HepG2 (cell line): Measurements from ENCODE around the gene MRPL20. TPM values are rescaled to one million over a fixed set of nuclear protein-coding genes. Genes with fewer than 3 reads are reported as not detected.

Experiments used
- ARID2 ChIP-seq: sonication (generic); formaldehyde crosslinking; IDR thresholded peaks from 2 replicates; pipeline ENCODE4 v1.8.1; 2022; ENCODE audit warnings: mild to moderate bottlenecking, missing genetic modification reagents, borderline replicate concordance
- CREBL2 ChIP-seq: sonication (generic); formaldehyde crosslinking; IDR thresholded peaks from 2 replicates; pipeline ENCODE4 v1.8.1; 2023; ENCODE audit warnings: missing genetic modification reagents, mild to moderate bottlenecking, borderline replicate concordance
- GABPB1 ChIP-seq: IDR thresholded peaks from 2 replicates; pipeline ENCODE4 v1.6.1; 2016; ENCODE audit warnings: mild to moderate bottlenecking, missing genetic modification reagents, moderate library complexity, missing compliant biosample characterization
- HINFP ChIP-seq: sonication (generic); formaldehyde crosslinking; IDR thresholded peaks from 2 replicates; pipeline ENCODE4 v1.4.0; 2020; ENCODE audit warnings: low read depth, mild to moderate bottlenecking, missing genetic modification reagents
- IKZF5 ChIP-seq: IDR thresholded peaks from 2 replicates; pipeline ENCODE4 v1.6.1; 2018; ENCODE audit warnings: missing genetic modification reagents, mild to moderate bottlenecking, missing compliant biosample characterization
- IRF9 ChIP-seq: sonication (generic); formaldehyde crosslinking; IDR thresholded peaks from 2 replicates; pipeline ENCODE4 v1.8.0; 2022; ENCODE audit warnings: missing genetic modification reagents, mild to moderate bottlenecking, borderline replicate concordance
- PHF8 ChIP-seq: sonication (generic); formaldehyde crosslinking; IDR thresholded peaks from 2 replicates; pipeline ENCODE4 v1.5.0; 2020; ENCODE audit warnings: missing genetic modification reagents
- RBM39 ChIP-seq: fragments of 200-400 bp; formaldehyde crosslinking; IDR thresholded peaks from one replicate; pipeline ENCODE4 v1.6.1; 2018; ENCODE audit warnings: antibody characterized with exemption, mild to moderate bottlenecking, low read depth, low read length; ENCODE audit not compliant: poor library complexity, severe bottlenecking
- SKI ChIP-seq: fragments of 450-650 bp; IDR thresholded peaks from one replicate; pipeline ENCODE4 v1.6.1; 2018; ENCODE audit warnings: mild to moderate bottlenecking; ENCODE audit not compliant: partially characterized antibody
- SP140L ChIP-seq: sonication (generic); formaldehyde crosslinking; IDR thresholded peaks from 2 replicates; pipeline ENCODE4 v1.4.0; 2020; ENCODE audit warnings: missing genetic modification reagents, borderline replicate concordance
- TEAD2 ChIP-seq: sonication (generic); formaldehyde crosslinking; IDR thresholded peaks from 2 replicates; pipeline ENCODE4 v1.9.0; 2021; ENCODE audit warnings: missing genetic modification reagents
- ZBTB49 ChIP-seq: sonication (generic); formaldehyde crosslinking; IDR thresholded peaks from 2 replicates; pipeline ENCODE4 v1.4.0; 2020; ENCODE audit warnings: missing genetic modification reagents, borderline replicate concordance
- ZNF20 ChIP-seq: sonication (generic); formaldehyde crosslinking; IDR thresholded peaks from 2 replicates; pipeline ENCODE4 v1.4.0; 2020; ENCODE audit warnings: mild to moderate bottlenecking, moderate library complexity, missing genetic modification reagents
- ZNF558 ChIP-seq: sonication (generic); formaldehyde crosslinking; IDR thresholded peaks from 2 replicates; pipeline ENCODE4 v1.9.0; 2022; ENCODE audit warnings: mild to moderate bottlenecking, missing genetic modification reagents, borderline replicate concordance
- ZNF704 ChIP-seq: sonication (generic); formaldehyde crosslinking; IDR thresholded peaks from 2 replicates; pipeline ENCODE4 v1.8.1; 2023; ENCODE audit warnings: mild to moderate bottlenecking, inconsistent platforms, moderate library complexity, missing genetic modification reagents, borderline replicate concordance
- polyA plus RNA-seq, 8 experiments: library from polyadenylated mRNA; depleted of rRNA in 3 of 8; stranded (reverse) in 7 of 8; unstranded in 1 of 8; fragments of >200 nt; fragmentation: Illumina TruSeq in 4 of 8; extraction: Trizol in 4 of 8; gene quantifications; 2 replicates each; pipeline versions ENCODE4 v1.2.1 to v1.2.3, GENCODE V29; 2011 to 2016; ENCODE audit warnings: low read depth in 4 of 8, missing spikeins in 1 of 8, mixed read lengths in 1 of 8; ENCODE audit not compliant: insufficient read depth in 1 of 8
- total RNA-seq, 5 experiments: library from RNA; depleted of rRNA; stranded (reverse); fragments of >200 nt; fragmentation: Illumina TruSeq; extraction: Trizol; gene quantifications; 2 replicates each; pipeline ENCODE4 v1.2.3, GENCODE V29; 2016; ENCODE audit warnings: low read depth in 1 of 5

Gene MRPL20
- total and polyA plus RNA-seq, 2 of the 13 experiments (the other 11 are each of a cell fraction or from before 2014, with no cell fraction given), result 59.2 to 127 TPM

- TF ChIP-seq TEAD2 (CRISPR knock-in tag) (no peak), HINFP (CRISPR knock-in tag) (0 out of 2 replicates have a peak, but pooled peaks have one; percentile 59), SKI (peak; percentile 20), CREBL2 (CRISPR knock-in tag) (0 out of 2 replicates have a peak, but pooled peaks have one; percentile 81), ZNF20 (CRISPR knock-in tag) (no peak), IRF9 (CRISPR knock-in tag) (peak; percentile 91; the same call in 1 of the 2 replicates), ZBTB49 (CRISPR knock-in tag) (no peak), GABPB1 (peak; percentile 57; the same call in 1 of the 2 replicates), IKZF5 (CRISPR knock-in tag) (0 out of 2 replicates have a peak, but pooled peaks have one; percentile 15), SP140L (CRISPR knock-in tag) (no peak), ARID2 (CRISPR knock-in tag) (0 out of 2 replicates have a peak, but pooled peaks have one; percentile 4), ZNF558 (CRISPR knock-in tag) (peak; percentile 70; the same call in 1 of the 2 replicates), RBM39 (no peak), ZNF704 (no peak), PHF8 (peak; percentile 62; the same call in 1 of the 2 replicates)
Observed at GRCh38 chr1:1435106-1435903, 28.2 kb upstream of the MRPL20 start, which contains the start of gene VWA1 (continued).
